Large intestine (tissue), 3 donors: ENCODE data around the gene CSTB. TPM values are rescaled to one million over a fixed set of nuclear protein-coding genes. Genes with fewer than 3 reads are reported as not detected.

ENCODE experiments used
- DNase-seq, 2 donors: peaks; one replicate each; pipeline versions ENCODE4 v3.0.0 to v3.0.0-alpha.2; 2013
- H3K27ac ChIP-seq: one replicate; pipeline ENCODE4 v1.5.1; 2013; ENCODE audit warnings: low read length
- H3K27me3 ChIP-seq: 2 replicates; pipeline ENCODE4 v1.6.1; 2013; ENCODE audit warnings: low read length; ENCODE audit not compliant: control insufficient read depth, insufficient read depth
- H3K36me3 ChIP-seq: 2 replicates; pipeline ENCODE4 v1.6.1; 2013; ENCODE audit warnings: low read length; ENCODE audit not compliant: control insufficient read depth, insufficient read depth
- H3K4me1 ChIP-seq: one replicate; pipeline ENCODE4 v1.6.1; 2013; ENCODE audit warnings: low read length; ENCODE audit not compliant: control insufficient read depth, insufficient read depth
- H3K4me3 ChIP-seq: one replicate; pipeline ENCODE4 v1.5.1; 2013; ENCODE audit warnings: low read length
- H3K9me3 ChIP-seq: one replicate; pipeline ENCODE4 v1.6.1; 2013; ENCODE audit warnings: mild to moderate bottlenecking, low read depth, low read length, moderate library complexity; ENCODE audit not compliant: control insufficient read depth
- WGBS: methylation state at CpG from one replicate; pipeline ENCODE4 v1.1.5; 2013; ENCODE audit warnings: low lambda C conversion rate; ENCODE audit not compliant: insufficient coverage; 5-methylcytosine and 5-hydroxymethylcytosine counted together
- polyA plus RNA-seq: library from polyadenylated mRNA; unstranded; fragments of 120-200 nt; gene quantifications from one replicate; pipeline ENCODE4 v1.2.1, GENCODE V29; 2013

The CSTB gene
- polyA plus RNA-seq, 1 donor: 36.5 TPM

DNA sequence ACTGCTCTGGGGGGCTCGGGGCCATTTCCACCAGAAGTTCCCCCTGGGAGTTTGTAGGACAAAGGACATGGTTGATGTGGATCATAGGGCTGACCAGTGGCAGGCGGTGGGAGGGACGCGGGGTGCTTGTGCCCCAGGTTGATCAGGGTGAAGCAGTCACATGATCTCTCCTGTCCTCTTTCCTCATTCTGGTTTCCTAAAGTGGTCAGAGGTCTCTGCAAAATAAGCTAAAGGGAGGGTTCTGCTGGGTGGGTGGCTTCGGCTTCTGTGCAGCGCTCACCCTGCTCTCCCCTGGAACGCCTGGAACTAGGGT is 48.0 kb downstream of the CSTB start:
- Histone ChIP-seq H3K4me1 (peaks cover 68% of the 10 kb centered on the region), H3K9me3 (no peaks in the 10 kb centered on the region), H3K4me3 (peak overlapping the region; percentile 53), H3K27ac (peak overlapping the region; percentile 99), H3K27me3 (no peaks in the 10 kb centered on the region), H3K36me3 (peaks cover 13% of the 10 kb centered on the region)
- WGBS: no CpG with 5 or more reads among the region's 7 CpGs
- no peak for DNase-seq

DNA sequence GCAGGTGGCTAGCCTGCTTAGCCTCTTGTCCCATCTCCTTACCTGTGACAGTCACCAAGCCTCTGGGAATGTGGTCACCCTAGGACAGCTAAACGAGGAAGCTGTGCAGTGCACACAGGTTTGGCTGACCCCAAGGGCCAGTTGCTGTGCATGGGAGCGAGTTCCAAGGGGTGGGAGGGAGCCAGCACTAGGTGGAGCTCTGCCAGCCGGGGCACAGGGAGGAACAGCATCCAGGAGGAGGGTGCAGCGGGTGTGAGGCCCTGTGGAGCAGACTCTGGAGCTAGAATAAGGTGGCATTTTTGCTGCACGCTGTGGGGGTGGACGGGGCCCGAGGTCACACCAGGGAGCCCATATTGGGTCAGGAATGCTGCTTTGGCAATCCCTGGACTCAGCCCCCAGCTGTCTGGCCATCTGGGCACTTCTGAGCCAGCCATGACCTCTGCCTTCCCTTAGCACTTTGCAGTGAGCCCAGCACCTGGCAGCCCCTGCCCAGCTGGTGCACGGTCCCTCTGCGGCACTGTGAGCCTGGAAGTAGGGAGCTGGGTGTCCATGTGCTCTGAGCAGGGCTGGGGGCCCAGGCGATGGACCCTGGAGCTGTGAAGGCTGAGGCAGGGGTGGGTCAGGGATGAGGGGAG is 48.5 kb downstream of the CSTB start:
- no peaks in the 10 kb centered on the region for H3K9me3 ChIP-seq
- H3K27ac ChIP-seq: peak overlapping the region; percentile 99
- no peaks in the 10 kb centered on the region for H3K27me3 ChIP-seq
- peaks cover 64% of the 10 kb centered on the region for H3K4me1 ChIP-seq
- H3K36me3 ChIP-seq: peaks cover 13% of the 10 kb centered on the region
- no CpG with 5 or more reads among the region's 10 CpGs for WGBS
- peak overlapping the region; percentile 53 for H3K4me3 ChIP-seq
- peak in 1 of 2 donors; percentile 41 for DNase-seq

DNA sequence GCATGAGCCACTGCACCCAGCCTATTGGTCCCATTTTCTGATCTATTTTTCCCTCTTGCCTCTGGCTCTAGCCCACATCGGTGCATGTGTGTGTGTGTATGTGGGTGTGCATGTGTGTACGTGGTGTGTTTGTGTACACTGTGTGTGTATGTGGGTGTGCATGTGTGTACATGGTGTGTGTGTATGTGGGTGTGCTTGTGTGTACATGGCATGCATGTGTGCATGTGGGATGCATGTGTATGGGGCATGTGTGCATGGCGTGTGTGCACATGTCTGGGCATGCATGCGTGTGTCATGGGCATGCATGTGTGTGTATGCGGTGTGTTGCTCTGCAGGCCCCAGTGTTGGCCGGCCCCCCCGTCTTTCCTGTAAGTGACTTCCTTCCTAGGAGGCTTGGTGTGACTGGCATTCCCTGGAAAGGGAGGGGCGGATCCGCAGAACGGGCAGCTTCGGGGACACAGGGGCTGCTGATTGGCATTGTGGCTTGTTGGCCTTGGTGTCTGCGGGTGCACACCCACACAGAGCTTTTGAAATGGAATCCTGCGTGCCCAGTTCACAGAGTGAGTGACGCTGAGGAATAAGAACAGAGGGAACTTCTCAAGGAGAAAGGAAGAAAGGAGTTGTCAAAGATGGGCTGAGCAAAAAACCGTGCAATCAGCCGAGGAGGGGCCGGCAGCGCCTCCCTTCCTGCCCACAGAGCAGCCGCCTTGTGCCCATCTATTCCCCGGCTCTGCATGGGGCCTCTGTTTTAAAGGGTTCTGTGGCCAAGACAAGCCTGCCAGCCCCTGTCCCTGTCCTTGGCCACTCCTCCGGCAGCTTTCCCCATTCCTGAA is 49.2 kb downstream of the CSTB start:
- H3K27me3 ChIP-seq: no peaks in the 10 kb centered on the region
- H3K9me3 ChIP-seq: no peaks in the 10 kb centered on the region
- H3K4me3 ChIP-seq: no peak overlapping the region
- peak overlapping the region; percentile 99 for H3K27ac ChIP-seq
- no peak for DNase-seq
- H3K4me1 ChIP-seq: peaks cover 63% of the 10 kb centered on the region
- WGBS: 100% methylated on average over 1 of the region's 21 CpGs
- peaks cover 13% of the 10 kb centered on the region for H3K36me3 ChIP-seq

Other genes starting within 250 kb of the CSTB start
- gene HSF2BP, start 116.8 kb downstream of the CSTB start, polyA plus RNA-seq: 0.66 TPM
- gene RRP1B, start 116.7 kb downstream of the CSTB start, polyA plus RNA-seq: 21.1 TPM
- 86.5 TPM for gene PDXK, start 57.2 kb downstream of the CSTB start, polyA plus RNA-seq
- gene RRP1, start 13.3 kb upstream of the CSTB start, polyA plus RNA-seq: 23.8 TPM
- 83.0 TPM for gene AGPAT3, start 88.9 kb upstream of the CSTB start, polyA plus RNA-seq
- gene TRAPPC10, start 236.0 kb upstream of the CSTB start, polyA plus RNA-seq: 36.6 TPM